Colonic mucosa (tissue), 4 donors: ENCODE data around the gene PRKAR1A. TPM values are rescaled to one million over a fixed set of nuclear protein-coding genes. Genes with fewer than 3 reads are reported as not detected.

Experiments
- DNase-seq: peaks from one replicate; pipeline ENCODE4 v3.0.0-alpha.2; 2020
- H3K27ac ChIP-seq: fragments of 200-600 bp; one replicate; pipeline ENCODE4 v1.8.0; 2021
- H3K27me3 ChIP-seq: fragments of 200-600 bp; one replicate; pipeline ENCODE4 v1.8.0; 2021
- H3K36me3 ChIP-seq: fragments of 200-600 bp; one replicate; pipeline ENCODE4 v1.8.0; 2021
- H3K4me1 ChIP-seq: fragments of 200-600 bp; one replicate; pipeline ENCODE4 v1.8.0; 2021; ENCODE audit warnings: mild to moderate bottlenecking
- H3K4me3 ChIP-seq: fragments of 200-600 bp; one replicate; pipeline ENCODE4 v1.8.0; 2021
- H3K9ac ChIP-seq, 2 donors: one replicate each; pipeline ENCODE4 v1.7.0; 2013; ENCODE audit warnings: control low read depth in 2 of 2, low read depth in 2 of 2, low read length in 2 of 2
- H3K9me3 ChIP-seq: fragments of 200-600 bp; one replicate; pipeline ENCODE4 v1.8.0; 2021
- intact Hi-C: fragments of 100-400 bp; cut with DNase I; formaldehyde crosslinking; loops from one replicate; pipeline ENCODE4 v1.14.1; 2022
- total RNA-seq, 2 donors: library from RNA; stranded (reverse); fragmentation: NEBNext Ultra II Directional in 1 of 2; extraction: Animal tissue kit (Norgen Biotek cat#: 25700) in 1 of 2; gene quantifications; one replicate each; pipeline ENCODE4 v1.2.1, GENCODE V29; 2021
- TF ChIP-seq, protein P1 (sequence below): fragments of 200-600 bp; IDR thresholded peaks from one replicate; pipeline ENCODE4 v1.8.0; 2022; ENCODE audit warnings: antibody characterized with exemption, mild to moderate bottlenecking
- donor health status: healthy.
- donor health status: DM: no; HTN: no; CAD: no.
- donor health status: DM: no; HTN: no; CAD: no.

Gene PRKAR1A
- total RNA-seq, 2 donors from 2014 or later = 133 to 168 TPM

DNA sequence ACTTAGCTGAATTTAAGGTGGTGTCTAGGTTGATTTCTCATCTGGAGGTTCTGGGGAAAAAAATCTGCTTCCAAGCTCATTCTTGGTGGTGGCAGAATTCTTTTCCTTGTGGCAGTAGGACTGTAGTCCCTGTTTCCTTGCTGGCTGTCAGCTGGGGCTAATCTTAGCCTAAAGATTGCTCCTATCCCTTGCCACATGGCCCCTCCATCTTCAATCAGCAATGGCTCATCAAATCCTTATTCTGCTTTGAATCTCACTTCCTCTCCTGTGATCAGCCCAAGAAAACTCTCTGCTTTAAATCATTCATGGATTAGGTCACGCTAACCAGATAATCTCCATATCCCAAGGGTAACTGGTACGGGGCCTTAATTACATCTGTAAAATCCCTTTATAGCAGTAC lies 82.3 kb downstream of the PRKAR1A start:
- intact Hi-C loops = no loop called here
- H3K27ac ChIP-seq = no peak overlapping the region
- no peaks in the 10 kb centered on the region for H3K36me3 ChIP-seq
- H3K4me3 ChIP-seq = no peak overlapping the region
- no peaks in the 10 kb centered on the region for H3K9me3 ChIP-seq
- DNase-seq = no peak
- H3K9ac ChIP-seq = no peak overlapping the region
- TF ChIP-seq, protein P1, sequence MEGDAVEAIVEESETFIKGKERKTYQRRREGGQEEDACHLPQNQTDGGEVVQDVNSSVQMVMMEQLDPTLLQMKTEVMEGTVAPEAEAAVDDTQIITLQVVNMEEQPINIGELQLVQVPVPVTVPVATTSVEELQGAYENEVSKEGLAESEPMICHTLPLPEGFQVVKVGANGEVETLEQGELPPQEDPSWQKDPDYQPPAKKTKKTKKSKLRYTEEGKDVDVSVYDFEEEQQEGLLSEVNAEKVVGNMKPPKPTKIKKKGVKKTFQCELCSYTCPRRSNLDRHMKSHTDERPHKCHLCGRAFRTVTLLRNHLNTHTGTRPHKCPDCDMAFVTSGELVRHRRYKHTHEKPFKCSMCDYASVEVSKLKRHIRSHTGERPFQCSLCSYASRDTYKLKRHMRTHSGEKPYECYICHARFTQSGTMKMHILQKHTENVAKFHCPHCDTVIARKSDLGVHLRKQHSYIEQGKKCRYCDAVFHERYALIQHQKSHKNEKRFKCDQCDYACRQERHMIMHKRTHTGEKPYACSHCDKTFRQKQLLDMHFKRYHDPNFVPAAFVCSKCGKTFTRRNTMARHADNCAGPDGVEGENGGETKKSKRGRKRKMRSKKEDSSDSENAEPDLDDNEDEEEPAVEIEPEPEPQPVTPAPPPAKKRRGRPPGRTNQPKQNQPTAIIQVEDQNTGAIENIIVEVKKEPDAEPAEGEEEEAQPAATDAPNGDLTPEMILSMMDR = no peak
- peaks cover 2% of the 10 kb centered on the region for H3K27me3 ChIP-seq
- H3K4me1 ChIP-seq = no peaks in the 10 kb centered on the region

DNA sequence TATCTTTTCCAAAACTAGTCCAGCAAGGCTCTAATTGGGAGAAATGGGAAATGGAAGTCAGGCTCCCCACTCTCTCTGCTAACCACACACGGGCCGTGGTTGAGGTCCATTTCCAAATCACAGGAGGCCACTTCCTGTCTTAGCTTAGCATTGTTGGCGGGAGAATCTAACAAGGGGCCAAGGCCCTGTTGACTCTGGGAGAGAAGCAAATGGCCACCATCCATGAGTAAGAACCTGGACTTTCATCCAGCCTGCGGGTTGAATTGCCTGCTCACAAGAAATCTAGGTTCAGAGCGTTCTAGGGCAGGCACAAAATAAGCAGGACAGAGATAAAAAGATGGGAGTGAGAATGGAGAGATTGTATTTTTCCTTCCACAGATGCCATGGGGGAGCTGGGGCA lies 83.3 kb downstream of the PRKAR1A start:
- H3K4me3 ChIP-seq = no peak overlapping the region
- no peaks in the 10 kb centered on the region for H3K36me3 ChIP-seq
- DNase-seq = no peak
- TF ChIP-seq, protein P1 = no peak
- no peaks in the 10 kb centered on the region for H3K4me1 ChIP-seq
- H3K27me3 ChIP-seq = peaks cover 12% of the 10 kb centered on the region
- H3K27ac ChIP-seq = no peak overlapping the region
- H3K9me3 ChIP-seq = no peaks in the 10 kb centered on the region
- intact Hi-C loops = no loop called here
- H3K9ac ChIP-seq = no peak overlapping the region

DNA sequence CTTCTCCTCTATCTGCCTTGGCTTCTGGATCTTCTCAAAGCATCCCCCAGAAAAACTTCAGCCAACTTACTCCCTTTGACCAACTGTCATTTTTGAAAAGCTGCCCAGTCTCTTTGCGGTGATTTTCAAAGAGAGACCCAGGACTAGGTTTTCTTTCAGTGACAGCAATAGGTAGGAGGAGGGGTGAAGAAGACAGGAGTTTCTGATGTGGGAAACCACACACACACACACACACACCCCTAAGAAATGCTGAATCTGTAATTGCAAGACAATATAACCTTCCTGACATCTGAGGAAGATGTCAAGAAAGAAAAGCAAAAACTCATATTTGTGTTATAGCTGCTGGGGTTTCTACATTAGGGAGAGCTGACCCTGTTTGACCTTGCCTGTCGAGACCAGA lies 83.8 kb downstream of the PRKAR1A start:
- H3K4me1 ChIP-seq = no peaks in the 10 kb centered on the region
- intact Hi-C loops = no loop called here
- H3K36me3 ChIP-seq = no peaks in the 10 kb centered on the region
- H3K27me3 ChIP-seq = peaks cover 15% of the 10 kb centered on the region
- no peak overlapping the region for H3K9ac ChIP-seq
- TF ChIP-seq, protein P1 = no peak
- H3K27ac ChIP-seq = no peak overlapping the region
- no peak for DNase-seq
- no peak overlapping the region for H3K4me3 ChIP-seq
- H3K9me3 ChIP-seq = no peaks in the 10 kb centered on the region

DNA sequence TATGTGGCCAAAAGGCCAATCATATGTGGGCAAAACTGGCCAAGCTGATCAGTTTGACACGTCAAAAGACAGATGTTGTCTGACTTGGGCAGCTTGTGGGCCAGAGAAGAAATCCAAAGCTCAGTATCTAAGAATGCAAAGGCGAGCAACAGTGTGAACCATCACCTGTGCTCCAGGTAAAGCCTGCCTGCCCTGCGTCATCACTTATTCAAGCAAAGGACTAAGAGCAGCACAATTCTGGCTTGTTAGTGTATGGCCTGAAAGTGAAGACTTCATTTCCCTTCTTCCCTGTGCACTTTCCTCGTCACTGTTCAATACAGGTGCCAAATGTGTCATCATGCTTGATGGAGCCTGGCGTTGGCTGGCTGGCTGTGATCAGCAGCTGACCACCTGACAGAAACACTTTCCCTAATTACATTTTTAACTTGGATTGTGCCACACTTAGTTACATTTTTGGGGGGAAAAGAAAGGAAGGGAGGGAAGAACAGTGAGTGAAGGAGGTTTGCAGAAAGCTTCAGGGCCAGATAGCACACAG lies 84.2 kb downstream of the PRKAR1A start:
- peaks cover 20% of the 10 kb centered on the region for H3K27me3 ChIP-seq
- no peak for DNase-seq
- H3K4me1 ChIP-seq = no peaks in the 10 kb centered on the region
- H3K36me3 ChIP-seq = no peaks in the 10 kb centered on the region
- H3K4me3 ChIP-seq = no peak overlapping the region
- no peak overlapping the region for H3K27ac ChIP-seq
- H3K9ac ChIP-seq = no peak overlapping the region
- intact Hi-C loops = no loop called here
- TF ChIP-seq, protein P1 = no peak
- no peaks in the 10 kb centered on the region for H3K9me3 ChIP-seq

DNA sequence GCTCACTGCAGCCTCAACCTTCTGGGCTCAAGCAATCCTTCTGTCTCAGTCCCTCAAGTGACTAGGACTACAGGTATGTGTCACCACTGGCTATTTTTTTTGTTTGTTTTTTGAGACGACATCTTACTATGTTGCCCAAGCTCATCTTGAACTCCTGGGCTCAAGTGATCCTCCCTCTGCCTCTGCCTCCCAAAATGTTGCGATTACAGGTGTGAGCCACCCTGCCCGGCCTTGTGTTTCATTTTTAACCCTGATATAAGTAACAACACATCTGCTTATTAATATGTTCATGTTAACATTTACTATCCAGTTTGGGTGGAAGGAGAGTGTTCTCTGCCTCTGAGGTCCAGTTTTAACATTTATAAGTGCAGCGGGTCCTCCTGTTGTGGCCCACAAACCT lies 85.8 kb downstream of the PRKAR1A start:
- Histone ChIP-seq H3K27ac (no peak overlapping the region), H3K27me3 (peaks cover 22% of the 10 kb centered on the region), H3K4me3 (no peak overlapping the region), H3K36me3 (no peaks in the 10 kb centered on the region), H3K9ac (no peak overlapping the region), H3K9me3 (no peaks in the 10 kb centered on the region), H3K4me1 (no peaks in the 10 kb centered on the region)
- TF ChIP-seq, protein P1 = no peak
- DNase-seq = no peak
- intact Hi-C loops = no loop called here
